HG02852 (cell line): ENCODE results near the gene GATB.

ENCODE experiments used
- ATAC-seq: cut with Tn5 transposase; IDR thresholded peaks from one replicate; pipeline ENCODE4 v1.9.1; 2021; ENCODE audit warnings: mild to moderate bottlenecking, moderate library complexity; ENCODE audit not compliant: unreplicated experiment

The GATB gene

GRCh38 chr4:151760712-151761661 lies at the start of gene GATB:
TSS of gene GATB (minus strand) at chr4:151761007. CDS start at chr4:151760982, 25 bp downstream.
- ATAC-seq: peak; percentile 99

GRCh38 chr4:151810476-151810875 lies 49.7 kb upstream of the GATB start:
- no peak for ATAC-seq

GRCh38 chr4:151809716-151810115 lies 48.9 kb upstream of the GATB start:
- ATAC-seq: no peak

- ATAC-seq: no peak
Observed at GRCh38 chr4:151808542-151808941, 47.7 kb upstream of the GATB start.

- no peak for ATAC-seq
Observed at GRCh38 chr4:151808120-151808529, 47.3 kb upstream of the GATB start.

- no peak for ATAC-seq
Observed at GRCh38 chr4:151807220-151807619, 46.4 kb upstream of the GATB start.

- ATAC-seq: no peak
Observed at GRCh38 chr4:151806511-151806927, 45.7 kb upstream of the GATB start.

- ATAC-seq: no peak
Observed at GRCh38 chr4:151804821-151805220, 44.0 kb upstream of the GATB start.

- ATAC-seq: no peak
Observed at GRCh38 chr4:151804086-151804630, 43.4 kb upstream of the GATB start.

- no peak for ATAC-seq
Observed at GRCh38 chr4:151803246-151803645, 42.4 kb upstream of the GATB start.

- ATAC-seq: peak; percentile 37
Observed at GRCh38 chr4:151801547-151802516, 41.0 kb upstream of the GATB start.

- ATAC-seq: no peak
Observed at GRCh38 chr4:151799417-151800012, 38.7 kb upstream of the GATB start.

GRCh38 chr4:151798678-151799416 lies 38.0 kb upstream of the GATB start:
- ATAC-seq: peak; percentile 86

- ATAC-seq: no peak
Observed at GRCh38 chr4:151797853-151798252, 37.0 kb upstream of the GATB start.

GRCh38 chr4:151797131-151797530 lies 36.3 kb upstream of the GATB start:
- no peak for ATAC-seq

- ATAC-seq: no peak
Observed at GRCh38 chr4:151796106-151796505, 35.3 kb upstream of the GATB start.

- peak; percentile 57 for ATAC-seq
Observed at GRCh38 chr4:151792995-151793394, 32.2 kb upstream of the GATB start.

- no peak for ATAC-seq
Observed at GRCh38 chr4:151792530-151792929, 31.7 kb upstream of the GATB start.

GRCh38 chr4:151788021-151788420 lies 27.2 kb upstream of the GATB start:
- ATAC-seq: no peak

- no peak for ATAC-seq
Observed at GRCh38 chr4:151786158-151786495, 25.3 kb upstream of the GATB start.
